Stomach smooth muscle (tissue), 2 donors: ENCODE results near the gene HCN1.
"Not testable (repeated sequence)": the region's sequence is repeated elsewhere in the genome, so short reads cannot be mapped to it uniquely, and the experiment has no call there.

Experiments
- H3K27ac ChIP-seq: one replicate; pipeline ENCODE4 v1.7.0; 2013; ENCODE audit warnings: mild to moderate bottlenecking, low read length, inconsistent platforms
- H3K27me3 ChIP-seq, 2 donors: one replicate each; pipeline ENCODE4 v1.7.0; 2013; ENCODE audit warnings: low read length in 2 of 2; ENCODE audit not compliant: insufficient read depth in 2 of 2, control insufficient read depth in 1 of 2
- H3K36me3 ChIP-seq, 2 donors: one replicate each; pipeline ENCODE4 v1.7.0; 2013; ENCODE audit warnings: low read length in 2 of 2; ENCODE audit not compliant: control insufficient read depth in 2 of 2, insufficient read depth in 2 of 2
- H3K4me1 ChIP-seq: one replicate; pipeline ENCODE4 v1.7.0; 2013; ENCODE audit warnings: low read length; ENCODE audit not compliant: control insufficient read depth, insufficient read depth
- H3K4me3 ChIP-seq, 2 donors: one replicate each; pipeline ENCODE4 v1.7.0; 2013; ENCODE audit warnings: low read length in 2 of 2
- H3K9ac ChIP-seq, 2 donors: one replicate each; pipeline ENCODE4 v1.7.0; 2013; ENCODE audit warnings: low read length in 2 of 2, mild to moderate bottlenecking in 1 of 2
- H3K9me3 ChIP-seq, 2 donors: one replicate each; pipeline ENCODE4 v1.7.0; 2013; ENCODE audit warnings: low read length in 2 of 2; ENCODE audit not compliant: control insufficient read depth in 2 of 2
- donor health status: healthy.
- donor health status: Pancreatic carcinoma.

The HCN1 gene

GRCh38 chr5:45312627-45313026 is 383.6 kb downstream of the HCN1 start:
- H3K36me3 ChIP-seq, H3K27me3 ChIP-seq, H3K27ac ChIP-seq, H3K4me1 ChIP-seq, H3K9me3 ChIP-seq, H3K9ac ChIP-seq, H3K4me3 ChIP-seq: not testable (repeated sequence)

- H3K4me1 ChIP-seq: no peaks in the 10 kb centered on the region
- H3K4me3 ChIP-seq: no peak overlapping the region
- no peaks in the 10 kb centered on the region for H3K9me3 ChIP-seq
- no peak overlapping the region for H3K9ac ChIP-seq
- no peaks in the 10 kb centered on the region for H3K27me3 ChIP-seq
- H3K27ac ChIP-seq: no peak overlapping the region
- no peaks in the 10 kb centered on the region for H3K36me3 ChIP-seq
These were observed 400.9 kb downstream of the HCN1 start for GRCh38 chr5:45295231-45295630.

GRCh38 chr5:45288746-45289145 is 407.4 kb downstream of the HCN1 start:
- no peaks in the 10 kb centered on the region for H3K9me3 ChIP-seq
- no peaks in the 10 kb centered on the region for H3K27me3 ChIP-seq
- H3K9ac ChIP-seq: no peak overlapping the region
- no peaks in the 10 kb centered on the region for H3K36me3 ChIP-seq
- H3K4me3 ChIP-seq: no peak overlapping the region
- H3K27ac ChIP-seq: no peak overlapping the region
- H3K4me1 ChIP-seq: no peaks in the 10 kb centered on the region

- Histone ChIP-seq H3K9ac (no peak overlapping the region), H3K4me3 (no peak overlapping the region), H3K9me3 (no peaks in the 10 kb centered on the region), H3K36me3 (no peaks in the 10 kb centered on the region), H3K4me1 (no peaks in the 10 kb centered on the region), H3K27me3 (no peaks in the 10 kb centered on the region), H3K27ac (no peak overlapping the region)
These were observed 411.7 kb downstream of the HCN1 start for GRCh38 chr5:45284436-45284835.

DNA sequence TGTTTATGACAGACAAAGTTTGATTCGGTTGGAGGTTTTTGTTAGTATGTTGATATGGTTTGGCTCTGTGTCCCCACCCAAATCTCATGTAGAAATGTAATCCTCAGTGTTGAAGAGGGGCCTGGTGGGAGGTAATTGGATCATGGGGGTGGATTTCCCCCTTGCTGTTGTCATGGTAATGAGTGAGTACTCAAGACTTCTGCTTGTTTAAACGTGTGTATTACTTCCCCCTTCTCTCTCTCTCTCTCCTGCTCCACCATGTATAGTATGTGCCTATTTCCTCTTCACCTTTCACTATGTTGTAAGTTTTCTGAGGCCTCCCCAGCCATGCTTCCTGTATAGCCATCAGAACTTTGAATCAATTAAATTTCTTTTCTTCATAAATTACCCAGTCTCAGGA is 415.1 kb downstream of the HCN1 start:
- H3K27ac ChIP-seq: no peak overlapping the region
- no peaks in the 10 kb centered on the region for H3K9me3 ChIP-seq
- no peaks in the 10 kb centered on the region for H3K36me3 ChIP-seq
- no peak overlapping the region for H3K4me3 ChIP-seq
- H3K4me1 ChIP-seq: no peaks in the 10 kb centered on the region
- no peaks in the 10 kb centered on the region for H3K27me3 ChIP-seq
- H3K9ac ChIP-seq: no peak overlapping the region

- Histone ChIP-seq H3K4me3 (no peak overlapping the region), H3K36me3 (no peaks in the 10 kb centered on the region), H3K9ac (no peak overlapping the region), H3K27me3 (no peaks in the 10 kb centered on the region), H3K9me3 (no peaks in the 10 kb centered on the region), H3K27ac (no peak overlapping the region), H3K4me1 (no peaks in the 10 kb centered on the region)
These were observed 417.1 kb downstream of the HCN1 start for GRCh38 chr5:45279109-45279508.

DNA sequence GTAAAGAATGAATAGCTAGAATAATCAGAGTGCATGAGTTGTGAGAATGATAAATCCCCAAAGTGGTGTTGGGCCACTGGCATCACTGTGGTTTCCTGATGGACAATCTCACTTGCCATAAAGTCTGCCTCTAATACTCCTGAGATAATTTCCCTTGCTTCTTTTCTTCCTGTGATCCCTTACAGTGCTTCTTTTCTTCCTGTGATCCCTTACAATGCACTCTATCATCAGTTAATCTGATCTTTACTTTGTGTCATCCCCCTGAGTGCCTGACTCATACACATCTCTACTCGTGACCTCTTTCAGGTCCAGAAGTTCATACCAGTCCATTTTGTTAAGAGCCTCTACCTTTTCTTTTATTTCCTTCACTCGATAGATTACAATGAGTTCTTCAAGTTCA is 418.3 kb downstream of the HCN1 start:
- no peaks in the 10 kb centered on the region for H3K27me3 ChIP-seq

DNA sequence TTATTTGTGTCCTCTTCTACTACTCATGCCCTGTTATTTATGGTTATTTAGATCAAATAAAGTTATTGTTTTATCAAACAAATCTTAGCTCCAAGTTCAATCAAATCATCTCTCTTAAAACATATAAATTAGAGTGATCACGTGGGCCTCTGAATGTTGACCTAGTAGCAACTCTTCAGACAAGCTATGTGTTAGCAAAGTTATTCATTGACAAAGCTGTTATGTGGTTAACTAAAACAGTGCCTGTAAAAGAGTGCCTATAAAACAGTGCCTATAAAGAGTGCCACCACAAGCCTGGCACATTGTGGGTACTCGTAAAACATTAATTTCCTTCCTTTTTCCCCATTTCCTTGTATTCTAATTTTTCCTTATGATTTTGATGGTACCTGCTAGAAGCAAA is 421.9 kb downstream of the HCN1 start:
- no peaks in the 10 kb centered on the region for H3K27me3 ChIP-seq
- H3K27ac ChIP-seq: no peak overlapping the region
- H3K9me3 ChIP-seq: no peaks in the 10 kb centered on the region
- H3K9ac ChIP-seq: no peak overlapping the region
- no peaks in the 10 kb centered on the region for H3K36me3 ChIP-seq
- no peak overlapping the region for H3K4me3 ChIP-seq
- no peaks in the 10 kb centered on the region for H3K4me1 ChIP-seq

More for the DNA sequence above, 418.3 kb downstream of the HCN1 start:
- H3K9me3 ChIP-seq: no peaks in the 10 kb centered on the region
- no peak overlapping the region for H3K4me3 ChIP-seq
- H3K9ac ChIP-seq: no peak overlapping the region
- H3K36me3 ChIP-seq: no peaks in the 10 kb centered on the region
- no peaks in the 10 kb centered on the region for H3K4me1 ChIP-seq
- H3K27ac ChIP-seq: no peak overlapping the region

DNA sequence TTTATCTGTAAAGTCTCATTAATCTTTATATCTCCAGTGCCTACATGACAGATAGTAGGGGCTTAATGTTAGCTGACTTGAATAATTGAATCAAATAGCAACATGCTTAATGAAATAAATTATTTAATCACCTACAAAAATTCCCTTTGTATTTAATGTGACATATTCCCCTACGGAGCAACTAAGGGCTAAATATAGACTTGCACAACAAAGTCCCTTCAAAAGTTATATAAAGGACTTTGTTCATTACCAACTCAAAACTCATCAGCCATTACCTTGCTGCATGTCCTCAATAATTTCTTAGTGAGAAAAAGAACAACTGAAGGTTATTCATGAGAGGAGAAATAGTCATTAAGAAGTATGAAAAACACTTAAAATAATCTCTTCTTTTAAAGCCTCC is 424.6 kb downstream of the HCN1 start:
- H3K4me1 ChIP-seq: no peaks in the 10 kb centered on the region
- no peaks in the 10 kb centered on the region for H3K36me3 ChIP-seq
- no peak overlapping the region for H3K27ac ChIP-seq
- no peak overlapping the region for H3K9ac ChIP-seq
- no peak overlapping the region for H3K4me3 ChIP-seq
- H3K9me3 ChIP-seq: no peaks in the 10 kb centered on the region
- H3K27me3 ChIP-seq: no peaks in the 10 kb centered on the region

DNA sequence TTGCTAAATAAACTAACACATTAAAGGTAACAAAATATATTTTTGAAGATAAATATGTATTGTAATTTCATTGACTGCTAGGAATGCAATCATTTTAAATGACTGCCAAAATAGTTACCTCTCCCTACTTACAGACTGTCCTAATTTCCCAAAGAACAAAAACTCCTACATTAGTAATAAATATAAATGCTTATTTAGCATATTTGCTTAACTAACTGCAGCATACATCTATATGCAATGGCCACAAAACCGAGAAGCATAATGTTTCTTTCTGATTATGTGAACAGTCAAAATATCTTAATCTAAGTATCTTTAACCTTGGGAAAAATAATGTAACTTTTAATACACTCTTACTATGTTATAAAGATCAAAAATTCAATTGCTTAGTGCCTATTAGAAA is 431.7 kb downstream of the HCN1 start:
- Histone ChIP-seq H3K9ac (no peak overlapping the region), H3K4me1 (no peaks in the 10 kb centered on the region), H3K9me3 (no peaks in the 10 kb centered on the region), H3K4me3 (no peak overlapping the region), H3K27ac (no peak overlapping the region), H3K27me3 (no peaks in the 10 kb centered on the region), H3K36me3 (no peaks in the 10 kb centered on the region)

GRCh38 chr5:45262061-45262590 is 434.1 kb downstream of the HCN1 start:
- Histone ChIP-seq H3K9ac (no peak overlapping the region), H3K4me1 (no peaks in the 10 kb centered on the region), H3K9me3 (no peaks in the 10 kb centered on the region), H3K36me3 (no peaks in the 10 kb centered on the region), H3K4me3 (no peak overlapping the region), H3K27ac (no peak overlapping the region), H3K27me3 (no peaks in the 10 kb centered on the region)
